HG02678 (cell line): Measurements from ENCODE around the gene COPRS.
A peak's percentile ranks its signal among the peaks of the same experiment; 100 is the strongest.

ENCODE experiments used
- ATAC-seq: cut with Tn5 transposase; IDR thresholded peaks from one replicate; pipeline ENCODE4 v1.9.1; 2021; ENCODE audit warnings: mild to moderate bottlenecking, moderate library complexity; ENCODE audit not compliant: unreplicated experiment

Gene COPRS, protein sequence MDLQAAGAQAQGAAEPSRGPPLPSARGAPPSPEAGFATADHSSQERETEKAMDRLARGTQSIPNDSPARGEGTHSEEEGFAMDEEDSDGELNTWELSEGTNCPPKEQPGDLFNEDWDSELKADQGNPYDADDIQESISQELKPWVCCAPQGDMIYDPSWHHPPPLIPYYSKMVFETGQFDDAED

DNA sequence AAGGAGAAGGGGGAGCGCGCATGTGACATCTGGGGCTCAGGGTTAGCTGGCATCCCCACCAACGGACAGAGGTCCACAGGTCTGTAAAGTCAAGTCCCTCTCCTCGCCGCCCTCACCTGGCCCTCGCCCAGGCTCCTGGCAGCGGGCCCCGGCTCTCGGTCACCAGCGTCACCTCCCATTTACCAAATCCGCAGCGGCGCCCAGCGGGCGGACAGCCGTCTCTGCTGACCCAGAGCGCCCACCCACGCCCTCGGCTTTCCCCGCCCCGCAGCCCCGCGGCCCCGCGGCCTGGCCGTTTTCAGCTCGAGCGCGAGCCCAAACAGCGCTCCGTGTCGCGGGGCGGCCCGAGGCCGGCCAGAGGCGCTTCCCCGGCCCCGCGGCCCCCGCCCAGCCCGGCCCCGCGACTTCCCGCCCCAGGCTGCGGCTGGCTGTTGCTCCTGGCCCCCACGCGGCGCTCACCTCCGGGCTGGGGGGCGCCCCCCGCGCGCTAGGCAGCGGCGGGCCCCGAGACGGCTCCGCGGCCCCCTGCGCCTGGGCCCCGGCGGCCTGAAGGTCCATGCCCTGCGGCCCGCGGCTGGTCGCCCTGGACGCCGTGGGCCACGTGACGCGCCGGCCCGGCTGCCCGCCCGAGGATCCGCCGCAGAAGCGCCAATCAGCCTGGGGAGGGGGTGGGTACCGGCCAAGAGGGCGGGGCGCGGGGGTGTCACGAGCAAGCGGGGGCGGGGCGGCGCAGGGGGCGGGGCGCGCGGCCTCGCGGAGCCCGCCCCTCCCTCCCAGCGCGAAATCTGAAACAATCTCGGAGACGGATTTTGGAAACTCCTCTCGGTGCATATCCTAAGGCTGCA lies at the start of gene COPRS:
Gene COPRS, minus strand, starts transcription at position 603 of the 845 bp plus-strand sequence. Its CDS starts 45 bp downstream, at position 558.
- peak; percentile 87 for ATAC-seq

DNA sequence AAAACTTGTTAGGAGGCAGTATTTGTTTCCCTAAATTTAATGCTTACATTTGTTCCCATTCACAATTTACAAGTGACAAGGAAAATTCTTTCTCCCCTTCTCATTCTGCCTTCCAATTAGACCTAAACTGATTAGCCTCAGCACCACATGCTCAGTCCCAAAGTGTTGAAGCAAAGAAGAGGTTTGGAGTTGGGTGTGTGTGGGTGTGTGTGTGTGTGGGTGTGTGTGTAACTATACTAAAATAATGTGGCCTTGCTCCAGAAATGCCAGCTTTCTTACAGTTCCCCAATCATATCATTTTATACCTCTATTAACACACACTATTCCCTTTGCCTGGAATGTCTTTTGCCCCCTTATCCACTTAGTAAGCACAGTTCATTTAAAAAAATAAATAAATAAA lies 49.3 kb upstream of the COPRS start:
- no peak for ATAC-seq

DNA sequence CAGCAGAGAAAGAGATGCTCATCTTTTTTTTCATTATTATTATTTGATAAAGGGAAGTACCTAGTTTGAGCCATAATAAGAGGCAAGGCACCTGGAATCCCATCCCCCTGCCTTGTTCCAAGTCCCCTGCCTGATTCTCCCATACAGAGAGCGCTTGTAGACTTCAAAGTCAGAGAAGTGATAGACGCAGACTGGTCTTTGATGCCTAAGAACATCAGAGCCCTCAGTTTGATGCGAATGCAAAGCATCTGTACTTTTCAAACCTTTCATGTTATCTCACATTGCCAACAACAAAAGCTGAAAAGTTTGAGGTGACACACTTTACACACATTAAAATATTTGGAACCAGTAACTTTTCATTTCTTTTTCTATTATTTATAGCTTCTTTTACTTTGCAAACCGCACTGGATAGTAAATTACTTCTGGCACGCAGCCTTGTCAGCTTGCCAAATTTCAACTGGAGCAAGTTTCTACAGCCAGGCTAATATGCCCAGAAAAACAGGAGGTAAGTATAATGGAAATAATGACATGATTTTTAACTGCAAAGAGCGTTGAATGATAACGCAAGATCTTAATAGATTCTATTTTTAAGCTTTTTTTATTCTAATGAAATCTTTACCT lies 48.4 kb upstream of the COPRS start:
- no peak for ATAC-seq

DNA sequence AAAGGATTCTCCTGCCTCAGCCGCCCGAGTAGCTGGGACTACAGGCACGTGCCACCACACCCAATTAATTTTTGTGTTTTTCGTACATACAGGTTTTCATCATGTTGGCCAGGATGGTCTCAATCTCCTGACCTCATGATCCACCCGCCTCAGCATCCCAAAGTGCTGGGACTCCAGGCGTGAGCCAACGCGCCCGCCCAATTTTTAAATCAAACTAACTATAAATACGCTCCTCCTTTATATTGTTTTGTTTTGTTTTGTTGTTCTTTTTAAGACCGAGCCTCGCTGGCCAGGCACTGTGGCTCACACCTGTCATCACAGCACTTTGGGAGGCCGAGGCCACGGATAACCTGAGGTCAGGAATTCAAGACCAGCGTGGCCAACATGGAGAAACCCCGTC lies 44.4 kb upstream of the COPRS start:
- ATAC-seq, result no peak

DNA sequence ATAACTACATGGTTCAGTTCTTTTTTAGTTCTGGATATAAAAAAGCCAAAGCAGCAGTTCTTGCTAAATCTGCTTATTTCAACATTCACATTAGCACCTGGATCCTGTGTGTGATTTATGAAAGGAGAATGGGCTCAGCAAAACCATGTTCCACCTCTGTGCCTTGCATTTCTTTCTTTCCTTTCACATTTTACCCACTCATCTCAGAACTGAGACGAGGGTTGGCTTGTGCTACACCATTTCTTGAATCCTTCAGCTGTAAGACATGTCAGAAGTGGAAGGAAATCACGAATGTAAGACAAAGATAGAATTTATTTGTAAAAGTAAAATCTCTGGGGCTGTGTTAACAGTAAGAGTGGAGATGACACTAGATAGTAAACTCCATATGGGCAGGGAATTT lies 43.6 kb upstream of the COPRS start:
- ATAC-seq, result no peak

DNA sequence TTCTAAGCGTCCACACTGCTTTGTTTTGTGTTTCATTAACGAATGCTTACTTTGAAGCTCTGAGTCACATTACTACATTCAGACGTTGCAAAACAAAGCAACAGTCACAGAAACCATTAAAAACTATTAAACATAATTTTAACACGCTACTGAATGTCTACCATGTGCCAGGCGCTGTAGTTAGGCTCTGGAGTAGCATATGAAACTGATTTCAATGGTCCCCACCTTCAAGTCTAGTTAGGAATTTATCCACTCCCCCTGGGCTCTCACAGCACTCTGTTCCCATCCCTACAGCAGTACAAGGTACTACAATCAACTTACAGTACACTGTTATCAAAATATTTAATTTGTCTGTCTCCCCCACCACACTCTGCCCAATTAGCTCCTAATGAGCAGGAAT lies 41.8 kb upstream of the COPRS start:
- no peak for ATAC-seq

DNA sequence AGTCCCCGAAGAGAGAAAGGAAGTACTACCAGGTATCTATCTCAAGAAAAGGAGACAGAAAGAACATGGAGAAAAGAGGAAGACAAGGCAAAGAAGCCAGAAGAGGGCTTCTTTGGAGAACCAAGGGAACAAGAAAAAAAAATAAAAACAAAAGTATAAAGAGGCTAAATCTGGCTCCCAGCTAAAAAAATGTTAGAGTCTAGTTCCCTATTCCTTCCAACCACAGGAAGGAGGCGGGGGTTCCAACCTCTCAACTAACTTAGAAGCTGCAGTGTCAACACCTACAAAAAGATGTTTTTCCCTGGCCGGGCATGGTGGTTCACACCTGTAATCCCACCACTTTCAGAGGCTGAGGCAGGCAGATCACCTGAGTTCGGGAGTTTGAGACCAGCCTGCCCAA lies 29.1 kb upstream of the COPRS start:
- no peak for ATAC-seq

DNA sequence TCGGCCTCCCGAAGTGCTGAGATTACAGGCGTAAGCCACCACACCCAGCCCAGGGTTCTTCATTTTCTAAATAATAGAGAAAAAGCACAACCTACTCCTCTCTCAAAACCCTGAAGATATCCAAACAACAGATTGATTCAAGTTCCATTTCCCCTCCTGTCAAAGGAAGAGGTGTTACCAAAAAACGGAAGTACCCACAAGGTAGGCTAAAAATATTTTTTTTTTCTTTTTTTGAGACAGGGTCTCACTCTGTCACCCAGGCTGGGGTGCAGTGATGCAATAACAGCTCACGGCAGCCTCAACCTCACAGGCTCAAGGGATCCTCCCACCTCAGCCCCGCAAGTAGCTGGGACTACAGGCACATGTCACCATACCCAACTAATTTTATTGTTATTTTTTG lies 23.5 kb upstream of the COPRS start:
- ATAC-seq, result no peak

DNA sequence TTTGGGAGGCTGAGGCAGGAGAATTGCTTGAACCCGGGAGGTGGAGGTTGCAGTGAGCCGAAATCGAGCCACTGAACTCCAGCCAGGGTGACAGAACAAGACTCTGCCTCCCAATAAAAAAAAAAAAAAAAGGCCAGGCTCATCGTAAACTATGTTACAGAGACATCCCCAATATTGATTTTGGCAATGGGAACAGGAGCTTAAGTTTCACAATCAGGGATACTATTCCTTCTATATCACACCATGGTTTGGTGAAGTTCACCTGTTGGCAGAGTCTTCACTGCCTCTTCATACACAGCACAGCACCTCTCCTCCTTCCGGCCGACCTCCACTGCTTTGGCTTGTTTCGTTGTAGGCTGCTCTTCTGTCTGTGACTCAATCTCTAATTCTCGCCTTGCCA lies 21.3 kb upstream of the COPRS start:
- no peak for ATAC-seq

DNA sequence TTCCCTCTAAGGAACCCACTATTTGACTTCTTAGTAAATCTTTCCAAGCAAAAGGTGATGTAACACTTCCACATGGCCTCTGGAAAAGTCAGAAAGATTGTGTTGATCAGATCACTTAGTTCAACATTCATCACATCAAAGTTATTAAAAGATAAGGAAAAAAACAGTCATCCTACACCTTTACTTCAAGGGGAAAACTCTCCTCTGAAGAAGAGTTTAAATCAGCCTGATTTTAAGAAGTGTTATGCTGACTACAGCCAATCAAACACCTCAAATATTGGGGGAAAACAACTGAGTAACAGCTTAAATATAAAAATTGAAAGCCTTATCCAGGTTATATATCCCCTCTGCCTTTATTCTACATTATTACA lies 19.6 kb upstream of the COPRS start:
- ATAC-seq, result no peak

DNA sequence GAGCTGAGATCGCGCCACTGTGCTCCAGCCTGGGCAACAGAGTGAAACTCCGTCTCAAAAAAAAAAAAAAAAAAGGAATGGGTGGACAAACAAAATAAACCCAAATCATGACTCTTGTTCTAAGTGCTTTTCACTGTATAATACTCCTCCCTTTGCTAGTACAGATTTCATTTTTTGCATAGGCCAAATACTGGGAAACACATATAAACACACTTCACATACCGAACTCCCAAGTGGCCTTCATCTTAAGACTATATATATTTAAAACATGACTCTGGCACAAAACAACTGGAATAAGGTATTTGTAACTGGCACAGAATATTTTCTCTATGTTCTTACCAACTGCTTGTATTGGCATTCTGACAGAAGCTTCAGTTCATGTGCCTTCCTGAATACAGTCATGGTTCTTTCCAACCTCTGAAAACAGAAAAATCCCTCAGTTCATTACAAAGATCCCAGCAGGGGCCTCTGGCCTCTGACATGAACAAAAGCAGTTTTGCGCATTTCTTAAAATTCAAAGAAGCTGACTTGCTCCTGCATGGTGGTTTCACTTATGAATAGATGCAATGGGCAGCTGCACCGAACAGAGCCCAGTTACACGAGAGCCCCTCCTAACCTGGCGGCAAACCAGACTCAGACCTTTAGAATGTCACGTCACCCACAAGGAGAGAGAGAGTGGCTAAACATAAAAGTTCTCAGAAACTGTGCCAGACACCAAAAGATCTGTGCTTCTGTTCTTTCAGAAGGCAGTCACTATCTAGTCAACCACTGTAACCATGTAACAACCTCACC lies 19.1 kb upstream of the COPRS start:
- ATAC-seq, result no peak

DNA sequence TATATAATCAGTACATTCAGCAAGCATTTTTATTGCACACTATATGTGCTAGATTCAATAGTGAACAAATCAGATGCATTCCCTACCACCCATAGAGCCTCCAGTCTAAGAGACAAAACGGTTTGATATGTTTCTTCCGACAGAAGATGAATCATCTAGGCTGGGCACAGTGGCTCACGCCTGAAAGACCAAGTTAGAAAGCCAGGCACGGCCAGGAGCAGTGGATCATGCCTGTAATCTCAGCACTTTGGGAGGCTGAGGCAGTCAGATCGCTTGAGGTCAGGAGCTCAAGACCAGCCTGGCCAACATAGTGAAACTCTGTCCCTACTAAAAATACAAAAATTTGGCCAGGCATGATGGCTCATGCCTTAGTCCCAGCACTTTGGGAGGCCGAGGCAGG lies 18.3 kb upstream of the COPRS start:
- ATAC-seq, result no peak

DNA sequence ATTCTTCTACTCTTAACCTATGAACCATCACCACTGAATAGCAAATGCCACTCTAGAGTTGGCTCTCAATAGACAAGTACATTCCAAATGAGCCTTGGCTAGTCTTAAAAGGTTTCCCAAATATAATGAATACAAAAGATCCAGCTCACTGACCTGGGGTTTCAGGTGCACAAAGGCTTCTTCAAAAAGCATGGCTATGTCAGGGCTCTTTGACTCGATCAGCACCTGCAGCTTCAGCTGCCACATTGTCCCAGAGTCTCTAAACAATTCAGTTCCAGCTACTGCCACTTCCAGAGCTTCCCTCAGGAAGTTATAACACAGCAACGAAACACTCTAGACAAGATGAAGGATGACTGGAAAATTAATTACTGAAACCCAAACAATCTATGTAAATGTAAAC lies 16.0 kb upstream of the COPRS start:
- no peak for ATAC-seq

DNA sequence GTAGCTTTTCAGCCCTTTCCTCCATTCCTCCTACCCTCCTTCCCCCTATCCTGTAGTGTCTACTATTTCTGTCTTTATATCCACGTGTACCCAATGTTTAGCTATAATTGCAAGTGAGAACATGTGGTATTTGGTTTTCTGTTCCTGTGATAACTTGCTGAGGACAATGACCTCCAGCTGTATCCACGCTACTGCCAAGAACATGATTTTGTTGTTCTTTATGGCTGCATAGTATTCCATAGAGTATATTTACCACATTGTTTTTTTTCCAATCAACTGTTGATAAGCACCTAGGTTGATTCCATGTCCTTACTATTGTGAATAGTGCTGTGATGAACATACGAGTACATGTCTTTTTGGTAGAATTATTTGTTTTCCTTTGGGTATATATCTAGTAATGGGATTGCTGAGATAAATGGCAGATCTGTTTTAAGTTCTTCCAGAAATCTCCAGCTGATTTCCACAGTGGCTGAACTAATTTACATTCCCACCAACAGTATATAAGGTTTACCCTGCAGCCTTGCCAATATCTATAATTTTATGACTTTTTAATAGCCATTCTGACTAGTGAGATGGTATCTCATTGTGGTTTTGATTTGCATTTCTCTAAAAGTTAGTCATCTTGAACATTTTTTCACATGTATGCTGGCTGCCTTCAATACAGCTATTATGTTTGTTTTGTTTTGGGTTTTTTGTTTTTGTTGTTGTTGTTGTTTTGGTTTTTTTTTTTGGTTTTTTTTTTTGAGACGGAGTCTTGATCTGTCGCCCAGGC lies 10.9 kb upstream of the COPRS start:
- no peak for ATAC-seq

DNA sequence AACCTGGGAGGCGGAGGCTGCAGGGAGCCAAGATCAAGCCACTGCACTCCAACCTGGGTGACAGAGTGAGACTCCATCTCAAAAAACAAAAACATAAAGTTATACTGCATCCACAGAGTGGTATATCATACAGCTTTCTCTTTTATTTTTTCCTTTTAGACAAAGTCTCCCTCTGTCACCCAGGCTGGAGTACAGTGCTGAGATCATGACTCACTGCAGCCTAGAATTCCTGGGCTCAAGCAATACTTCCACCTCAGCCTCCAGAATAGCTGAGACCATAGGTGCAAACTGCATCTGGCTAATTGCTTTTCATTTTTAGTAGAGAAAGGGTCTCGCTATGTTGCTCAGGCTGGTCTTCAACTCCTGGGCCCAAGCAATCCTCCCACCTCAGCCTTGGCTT lies 10.0 kb upstream of the COPRS start:
- no peak for ATAC-seq

DNA sequence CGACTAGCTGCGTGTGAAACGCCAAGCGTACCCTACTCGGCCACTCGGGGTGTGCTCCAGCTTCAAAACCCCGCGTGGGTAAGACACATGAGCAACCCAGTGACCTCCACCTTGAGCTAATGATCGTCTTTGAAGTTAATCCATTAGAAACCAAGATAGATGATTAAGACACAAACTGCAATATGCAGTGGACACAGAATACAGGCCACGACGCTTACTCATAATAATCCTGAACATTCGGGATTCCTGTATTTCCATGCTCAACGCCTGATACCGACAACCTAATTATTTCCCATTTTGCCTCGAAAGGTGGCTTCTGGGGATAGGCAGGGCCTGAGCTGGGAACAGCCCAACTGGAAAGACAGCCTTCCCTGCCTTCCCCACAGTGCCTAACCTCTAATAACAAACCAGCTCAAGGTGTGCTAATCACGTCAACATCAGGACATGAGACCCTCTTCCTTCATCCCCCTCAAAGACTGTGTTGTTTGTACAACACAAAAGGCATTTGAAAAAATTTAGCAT lies 504 bp upstream of the COPRS start:
- no peak for ATAC-seq

DNA sequence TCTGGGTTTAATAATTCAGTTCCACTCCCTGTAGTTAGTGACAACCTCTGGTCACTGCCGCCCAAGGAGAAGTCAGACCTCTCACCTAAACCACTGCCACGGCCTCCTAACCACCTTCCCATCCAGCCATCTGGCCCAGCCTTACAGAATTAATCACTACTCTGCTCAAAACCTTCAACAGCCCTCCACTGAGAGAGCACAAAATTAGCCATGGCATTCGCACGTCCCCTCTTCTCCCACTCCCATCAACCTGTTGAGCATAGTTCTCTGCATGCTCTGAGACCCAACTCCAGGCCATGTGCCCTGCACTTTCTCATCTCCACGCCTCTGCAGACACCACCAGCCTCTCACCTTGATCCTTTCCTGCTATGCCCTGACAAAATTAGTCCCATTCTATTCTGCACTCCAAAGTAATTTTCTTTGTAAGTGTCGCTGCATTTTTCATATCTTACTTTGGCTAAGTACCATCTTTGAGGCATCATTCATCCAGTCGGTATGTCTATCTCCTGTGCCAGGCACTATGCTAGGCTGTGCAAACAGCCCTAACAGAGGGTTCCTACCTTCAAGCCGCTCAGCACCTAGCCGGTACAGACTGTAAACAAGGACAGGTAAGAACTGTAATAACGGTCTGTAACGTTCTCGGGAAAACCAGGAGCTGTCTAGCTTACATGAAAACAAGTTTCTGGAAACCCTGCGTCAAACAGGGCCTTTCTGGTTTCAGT lies 963 bp downstream of the COPRS start:
- ATAC-seq, result no peak

DNA sequence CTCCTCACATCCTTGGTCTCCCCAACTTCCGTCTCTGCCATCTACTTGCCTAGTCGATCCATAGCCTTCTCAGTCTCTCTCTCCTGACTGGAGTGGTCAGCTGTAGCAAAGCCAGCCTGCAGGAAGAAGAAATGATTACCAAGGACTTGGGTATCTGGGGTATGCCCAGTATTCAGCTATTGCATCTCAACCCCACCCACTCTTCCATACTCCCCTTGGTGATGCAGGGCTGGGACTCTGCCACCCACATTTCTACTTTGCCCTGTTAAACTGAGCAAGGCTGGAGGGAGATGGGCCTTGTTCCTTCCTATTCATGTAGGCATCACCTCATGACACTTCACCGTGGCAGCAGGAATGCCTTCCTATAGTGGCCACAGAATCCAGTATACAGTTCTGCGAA lies 2.3 kb downstream of the COPRS start:
- no peak for ATAC-seq

DNA sequence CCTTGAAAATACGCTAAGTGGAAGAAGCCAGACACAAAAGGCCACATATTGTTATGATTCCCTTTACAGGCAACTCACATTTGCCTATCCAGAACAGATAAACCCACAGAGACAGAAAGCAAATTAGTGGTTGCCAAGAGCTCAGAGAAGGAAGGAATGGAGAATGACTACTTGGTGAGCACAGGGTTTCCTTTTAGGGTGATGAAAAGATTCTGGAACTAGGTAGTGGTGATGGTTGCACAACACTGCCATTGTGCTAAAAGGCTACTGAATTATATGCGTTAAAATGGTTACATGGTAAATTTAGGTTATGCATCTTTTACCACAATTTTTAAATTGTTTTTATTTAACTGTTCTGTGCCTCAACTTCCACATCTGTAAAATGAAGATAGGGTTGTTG lies 4.4 kb downstream of the COPRS start:
- ATAC-seq, result no peak

DNA sequence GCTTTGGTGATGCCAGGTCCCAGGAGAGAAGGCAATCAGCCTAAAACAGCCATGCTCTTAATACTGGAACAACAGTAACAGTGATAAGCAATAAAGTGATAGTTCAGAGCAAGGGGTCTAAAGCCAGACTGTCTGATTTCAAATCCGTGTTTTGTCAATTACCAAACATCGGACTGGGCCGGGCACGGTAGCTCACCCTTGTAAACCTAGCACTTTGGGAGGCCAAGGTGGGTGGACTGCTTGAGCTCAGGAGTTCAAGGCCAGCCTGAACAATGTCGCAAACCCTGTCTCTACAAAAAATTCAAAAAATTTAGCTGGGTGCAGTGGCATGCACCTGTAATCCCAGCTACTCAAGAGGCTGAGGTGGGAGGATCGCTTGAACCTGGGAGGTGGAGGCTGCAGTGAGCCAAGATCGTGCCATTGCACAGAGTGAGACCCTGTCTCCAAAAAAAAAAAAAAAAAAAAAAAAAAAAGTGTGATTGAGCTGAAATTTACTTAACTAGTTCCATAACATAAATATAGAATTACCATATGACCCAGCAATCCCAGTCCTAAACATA lies 5.1 kb downstream of the COPRS start:
- no peak for ATAC-seq
